Left forelimb (tissue), 1 donor: ENCODE results near the gene DUSP7.

Experiments
- DNase-seq: peaks from one replicate; pipeline ENCODE4 v3.0.0-alpha.2; 2018; ENCODE audit warnings: low spot score

DUSP7 gene

DNA sequence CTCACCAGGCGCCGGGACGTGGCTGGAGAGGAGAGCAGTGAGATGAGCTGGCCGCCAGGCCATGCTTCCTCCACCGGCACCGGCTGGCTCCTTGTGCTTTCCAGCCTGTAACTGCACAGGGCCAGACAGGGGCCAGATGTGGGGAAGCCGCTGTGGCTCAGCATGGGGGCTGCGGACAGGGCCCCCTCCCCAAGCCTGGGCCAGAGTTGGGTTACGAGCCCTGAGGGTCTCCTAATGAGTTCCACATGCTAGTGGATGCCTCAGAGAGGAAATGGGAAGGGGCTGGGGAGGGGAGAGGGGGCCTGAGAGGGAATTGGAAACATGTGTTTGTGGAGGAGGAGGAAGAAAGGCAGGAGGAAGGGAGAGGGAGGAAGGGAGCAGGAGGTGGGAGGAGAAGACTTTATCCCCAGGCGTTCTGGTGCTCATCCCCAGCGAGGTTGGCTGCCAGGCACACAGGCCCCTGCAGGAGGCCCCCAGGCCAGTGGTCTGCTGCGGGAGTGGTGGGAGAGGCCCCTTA is 11.7 kb upstream of the DUSP7 start:
- DNase-seq: peak; percentile 88

DNA sequence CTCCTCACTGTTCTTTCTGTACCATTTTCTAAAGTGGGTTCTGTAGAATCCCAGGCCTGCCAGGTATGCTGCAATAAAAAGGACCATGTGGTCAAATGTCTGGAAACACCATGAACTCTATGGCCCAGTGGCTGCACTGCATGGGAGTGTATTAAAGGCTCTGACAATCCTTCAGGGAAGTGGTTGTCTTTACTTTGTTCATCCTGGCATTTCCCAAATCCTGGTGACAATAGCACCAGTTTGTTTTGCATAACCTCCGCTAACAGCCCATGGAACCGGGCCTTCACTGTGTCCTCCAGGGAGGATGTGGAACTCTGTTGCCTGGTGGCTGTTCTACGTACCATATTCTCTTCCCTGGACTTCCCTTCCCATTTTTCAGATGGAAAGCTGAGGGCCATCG is 11.2 kb upstream of the DUSP7 start:
- no peak for DNase-seq

DNA sequence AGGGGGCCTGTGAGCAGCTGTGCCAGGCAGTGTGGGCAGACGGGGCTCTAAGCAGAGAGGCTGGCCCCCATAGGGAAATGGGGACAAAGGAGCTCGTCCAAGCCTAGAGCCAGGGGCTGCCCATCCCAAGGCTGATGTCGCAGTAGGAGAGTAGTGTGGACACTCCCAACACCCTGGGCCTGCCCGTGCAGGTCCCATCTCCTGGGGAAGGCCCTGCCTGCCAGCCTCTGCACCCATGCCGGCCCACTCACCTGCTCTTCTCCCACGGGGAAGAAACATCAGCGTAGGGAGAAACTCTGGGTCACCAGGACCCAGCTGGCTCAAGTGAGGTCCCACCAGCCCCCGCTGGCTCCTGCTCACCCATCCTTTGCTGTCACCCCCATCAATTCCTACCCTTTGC is 10.7 kb upstream of the DUSP7 start:
- DNase-seq: no peak

DNA sequence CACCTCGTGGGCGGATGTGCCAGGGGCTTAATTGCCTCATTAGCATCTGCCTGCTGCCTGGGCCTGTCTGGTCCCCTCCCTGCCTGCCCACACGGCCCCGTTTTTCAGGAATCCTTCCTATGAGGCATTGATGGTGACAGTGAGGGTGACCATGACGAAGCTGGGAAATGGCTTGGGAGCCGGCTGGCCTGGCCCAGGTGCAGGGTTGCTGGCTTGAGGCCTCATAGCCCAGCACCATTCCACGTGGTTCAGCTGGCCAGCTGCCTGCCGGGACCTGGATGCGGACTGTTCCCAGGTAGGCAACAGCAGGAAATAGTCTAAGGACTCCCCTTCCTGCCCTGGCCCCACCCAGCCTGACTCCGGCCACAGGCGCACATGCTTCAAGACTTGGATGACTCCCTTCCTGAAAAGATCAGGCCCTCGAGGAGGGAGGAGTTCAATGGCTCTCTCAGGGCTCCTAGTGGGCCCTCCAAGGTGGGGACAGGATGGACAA is 8.9 kb upstream of the DUSP7 start:
- no peak for DNase-seq

DNA sequence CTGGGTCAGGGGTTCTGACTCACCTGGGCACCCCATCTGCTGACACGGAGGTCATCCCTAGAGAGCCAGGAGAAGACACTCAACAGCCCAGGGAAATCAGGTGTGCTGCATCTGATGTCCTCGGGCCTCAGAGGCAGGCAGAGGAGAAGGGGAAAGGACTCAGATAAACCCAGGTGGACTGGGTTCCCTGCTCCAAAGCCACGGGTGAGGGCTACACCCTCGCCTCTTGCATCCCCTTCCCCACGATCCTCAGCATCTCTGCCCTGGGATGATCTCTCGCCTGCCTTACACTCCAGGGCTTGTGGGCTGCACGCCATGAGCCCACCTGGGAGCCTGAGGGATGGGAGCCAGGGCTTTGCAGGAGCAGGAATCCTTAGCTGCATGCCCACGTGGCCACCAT is 8.2 kb upstream of the DUSP7 start:
- no peak for DNase-seq

DNA sequence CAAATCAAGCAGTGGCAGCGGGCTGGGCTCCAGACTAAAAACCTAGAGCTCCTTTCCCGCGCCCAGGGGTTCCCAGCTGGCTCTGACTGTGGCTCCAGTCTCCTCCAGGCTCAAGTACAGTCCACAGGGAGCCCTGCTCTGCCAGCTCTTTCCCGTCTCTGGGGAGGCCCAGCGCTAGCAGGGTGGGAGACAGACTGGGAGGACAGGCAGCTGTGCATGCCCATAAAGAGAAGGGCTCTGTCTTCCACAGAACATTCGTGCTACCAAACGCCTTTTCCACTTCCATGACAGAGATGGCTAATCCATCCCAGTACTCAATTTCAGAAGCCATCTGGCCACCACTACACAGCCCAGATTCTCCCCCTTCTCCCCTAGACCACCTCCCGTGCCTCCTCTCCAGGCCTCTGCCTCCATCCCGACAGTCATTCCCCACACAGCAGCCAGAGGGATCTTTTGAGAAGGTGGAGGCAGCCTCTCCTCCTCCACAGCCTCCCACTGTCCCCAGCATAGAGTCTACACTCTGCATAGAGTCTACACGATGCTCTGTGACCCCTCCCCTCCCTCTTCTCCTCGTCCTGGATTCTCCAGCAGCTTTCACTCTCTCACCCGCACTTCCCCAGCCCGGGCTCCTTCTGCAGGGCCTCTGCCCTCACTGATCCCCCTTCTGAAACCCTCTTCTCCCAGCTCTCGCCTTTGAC is 6.8 kb upstream of the DUSP7 start:
- no peak for DNase-seq

DNA sequence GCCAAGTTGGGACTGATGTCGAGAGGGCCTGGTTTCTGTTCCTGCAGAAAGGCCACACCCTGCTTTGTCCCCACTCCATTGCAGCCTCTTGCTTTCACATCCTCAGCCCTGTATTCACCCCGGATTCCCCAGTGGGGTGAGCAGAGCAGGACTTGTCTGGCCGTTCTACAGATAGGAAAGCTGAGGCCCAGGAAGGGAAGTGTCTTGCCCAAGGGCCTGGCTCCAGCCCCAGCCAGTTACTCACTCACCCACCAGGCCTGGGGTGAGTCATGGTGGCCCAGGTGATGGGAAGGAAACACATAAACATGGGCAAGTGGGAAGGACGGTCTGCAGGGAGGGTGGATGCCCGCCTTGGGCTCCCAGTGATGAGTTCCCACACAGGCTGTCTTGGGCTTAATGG is 6.1 kb upstream of the DUSP7 start:
- no peak for DNase-seq

DNA sequence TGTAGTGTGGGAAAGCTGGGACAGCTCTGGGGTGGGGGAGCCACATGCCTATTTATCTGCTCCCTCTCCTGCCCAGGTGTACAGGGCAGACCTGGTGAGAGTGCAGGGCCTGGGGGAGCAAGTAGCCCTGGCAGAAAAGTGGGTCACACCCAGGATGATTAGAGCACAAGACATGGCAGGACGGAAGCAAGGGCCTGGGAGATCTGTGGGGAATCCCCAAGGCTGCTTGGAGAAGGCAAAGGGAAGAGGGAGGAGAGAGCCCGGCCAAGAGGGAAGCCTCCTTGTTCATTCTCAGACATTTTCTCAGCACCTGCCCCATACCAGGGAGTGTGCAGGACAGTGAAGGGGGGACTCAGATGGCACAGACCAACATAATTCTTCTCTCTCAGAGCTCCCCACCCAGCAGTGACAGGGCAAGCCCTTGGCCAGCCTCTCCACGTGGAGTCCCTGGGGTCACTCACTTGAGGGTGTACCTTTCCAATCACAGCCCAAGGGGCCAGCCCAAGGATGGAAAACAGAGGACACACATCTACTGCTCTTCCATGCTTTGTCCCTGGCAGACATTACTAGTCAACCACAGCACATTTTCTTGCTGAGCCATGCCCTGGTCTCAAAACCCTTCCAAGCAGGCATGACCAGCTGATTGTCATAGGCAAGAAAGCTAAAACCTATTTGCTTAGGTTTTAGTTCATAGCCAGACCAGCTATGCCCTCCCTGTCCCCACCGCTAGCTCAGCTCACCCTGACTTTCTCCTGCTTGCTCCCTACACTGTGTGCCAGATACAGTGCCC is 4.9 kb upstream of the DUSP7 start:
- no peak for DNase-seq

DNA sequence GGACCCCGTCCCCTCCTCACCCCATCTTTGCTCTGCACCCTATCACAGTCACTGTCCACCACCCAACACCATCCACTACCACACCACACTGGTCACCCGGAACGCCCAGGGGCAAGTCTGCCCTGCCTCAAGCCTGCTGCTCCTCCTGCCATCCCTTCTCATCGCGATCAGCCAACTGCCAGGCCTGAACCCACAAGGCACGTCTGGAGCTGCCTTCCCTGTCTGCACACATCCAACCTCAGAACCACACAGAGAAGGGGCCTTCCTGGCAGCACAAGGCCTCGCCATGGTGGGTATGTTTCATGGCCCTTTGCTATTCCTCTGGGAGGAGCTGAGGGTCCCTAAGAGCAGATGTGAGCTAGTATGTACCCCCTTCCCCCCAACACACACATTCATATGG is 3.4 kb upstream of the DUSP7 start:
- DNase-seq: no peak

DNA sequence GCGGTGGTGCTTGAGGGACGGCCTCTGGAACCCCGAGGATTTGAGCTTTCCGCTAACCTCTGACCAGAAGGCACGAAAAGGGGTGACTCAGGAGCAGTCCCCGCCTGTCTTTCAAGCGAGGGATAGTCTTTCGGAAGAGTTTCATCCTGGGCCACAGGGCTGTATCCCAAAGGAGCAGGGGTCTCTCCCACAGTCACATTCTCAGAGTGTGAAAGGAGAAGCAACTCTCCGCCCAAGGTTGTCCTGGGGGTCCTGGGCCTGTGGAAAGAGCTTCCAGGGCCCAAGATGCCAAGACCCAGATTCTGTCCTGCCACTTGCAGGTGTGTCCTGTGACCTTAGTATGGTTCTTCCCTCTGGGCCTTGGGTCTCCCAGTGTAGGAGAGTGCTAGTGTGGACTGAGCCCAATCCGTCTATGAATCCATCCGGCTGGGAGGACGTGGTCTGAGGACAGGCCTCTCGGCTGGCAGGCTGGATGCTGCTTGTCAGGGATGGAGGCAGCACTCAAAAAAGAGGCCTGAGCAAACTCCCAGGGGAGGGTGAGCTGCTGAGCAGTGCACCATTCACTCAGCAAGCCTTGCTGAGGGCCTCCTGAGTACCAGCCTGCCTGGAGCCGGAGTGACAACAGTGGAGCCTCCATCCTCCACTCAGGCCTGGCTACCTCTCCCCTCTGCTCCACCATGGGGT is 1.6 kb upstream of the DUSP7 start:
- DNase-seq: no peak

DNA sequence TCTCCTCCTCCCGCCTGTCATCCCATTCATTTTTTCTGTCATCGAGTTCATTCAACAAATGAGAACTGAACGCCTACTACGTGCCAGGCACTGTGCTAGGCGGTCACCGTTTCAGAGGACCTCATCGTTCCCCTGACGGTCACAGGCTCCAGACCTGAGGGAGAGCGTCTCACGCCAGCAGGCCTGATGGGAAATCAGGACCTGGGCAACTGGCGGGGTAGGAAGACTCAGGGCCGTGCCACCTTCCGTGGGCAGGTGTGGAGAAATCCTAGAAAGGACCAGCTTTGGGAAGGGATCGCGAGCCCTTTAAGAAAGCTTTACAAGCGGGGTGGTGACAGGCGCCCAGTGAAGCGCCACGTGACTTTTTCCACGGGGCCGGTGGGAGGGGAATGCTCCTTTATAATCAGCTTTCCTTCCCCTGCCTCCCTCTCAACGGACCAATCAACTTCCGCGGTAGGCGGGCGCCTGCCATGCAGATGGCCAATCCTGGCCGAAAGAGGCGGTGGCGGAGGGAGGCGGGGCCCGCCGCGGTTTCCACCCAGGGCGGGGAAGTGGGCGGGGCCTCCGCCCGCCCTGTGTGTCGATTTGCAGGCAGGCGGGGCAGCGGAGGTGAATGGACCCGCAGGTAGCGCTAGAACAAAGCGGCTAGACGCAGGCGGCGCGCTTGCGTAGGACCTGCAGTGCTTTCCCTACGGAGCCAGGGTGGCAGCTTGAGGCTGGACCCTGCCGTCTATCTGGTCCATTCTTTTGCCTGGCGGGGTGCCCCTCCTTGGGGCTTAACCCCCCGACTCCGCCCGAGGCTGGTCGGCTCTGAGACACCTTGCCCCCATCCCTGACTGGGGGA is 819 bp upstream of the DUSP7 start:
- peak; percentile 99 for DNase-seq

DNA sequence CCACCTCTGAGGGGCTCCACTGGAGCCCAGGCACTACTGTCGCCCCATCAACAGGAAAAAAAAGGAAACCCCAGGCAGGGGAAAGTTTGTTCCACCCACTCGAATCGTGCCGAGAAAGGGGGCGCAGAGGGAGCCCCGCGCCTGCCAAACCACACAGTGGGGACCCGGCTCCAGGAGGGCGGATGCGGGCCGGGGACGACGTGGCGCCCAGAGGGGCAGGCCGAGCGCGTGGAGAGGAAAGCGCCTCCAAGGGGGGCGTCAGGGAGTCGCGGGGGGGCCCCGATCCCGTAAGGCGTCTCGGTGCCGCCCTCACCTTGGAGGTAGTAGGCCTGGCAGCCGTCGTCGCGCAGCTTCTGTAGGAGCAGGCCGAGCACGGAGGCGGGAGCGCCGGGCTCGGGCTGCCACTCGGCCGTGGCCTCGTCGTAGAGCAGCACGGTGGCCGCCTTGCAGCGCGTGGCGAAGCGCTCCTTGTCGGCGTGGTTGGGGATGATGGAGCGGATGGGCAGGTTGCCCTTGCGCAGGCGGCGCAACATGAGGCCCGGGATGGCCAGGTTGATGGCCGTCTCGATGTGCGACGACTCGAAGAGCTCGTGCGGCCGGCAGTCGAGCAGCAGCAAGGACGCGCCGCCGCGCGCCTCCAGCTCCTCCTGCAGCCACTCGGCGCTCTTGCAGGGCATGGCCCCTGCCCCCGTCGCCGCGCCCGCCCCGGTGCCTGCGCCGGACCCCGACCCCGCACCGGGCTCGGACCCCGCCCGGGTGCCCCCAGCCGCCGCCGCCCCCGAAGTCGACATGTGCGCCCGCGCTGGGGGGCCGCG is 627 bp downstream of the DUSP7 start:
- DNase-seq: no peak

DNA sequence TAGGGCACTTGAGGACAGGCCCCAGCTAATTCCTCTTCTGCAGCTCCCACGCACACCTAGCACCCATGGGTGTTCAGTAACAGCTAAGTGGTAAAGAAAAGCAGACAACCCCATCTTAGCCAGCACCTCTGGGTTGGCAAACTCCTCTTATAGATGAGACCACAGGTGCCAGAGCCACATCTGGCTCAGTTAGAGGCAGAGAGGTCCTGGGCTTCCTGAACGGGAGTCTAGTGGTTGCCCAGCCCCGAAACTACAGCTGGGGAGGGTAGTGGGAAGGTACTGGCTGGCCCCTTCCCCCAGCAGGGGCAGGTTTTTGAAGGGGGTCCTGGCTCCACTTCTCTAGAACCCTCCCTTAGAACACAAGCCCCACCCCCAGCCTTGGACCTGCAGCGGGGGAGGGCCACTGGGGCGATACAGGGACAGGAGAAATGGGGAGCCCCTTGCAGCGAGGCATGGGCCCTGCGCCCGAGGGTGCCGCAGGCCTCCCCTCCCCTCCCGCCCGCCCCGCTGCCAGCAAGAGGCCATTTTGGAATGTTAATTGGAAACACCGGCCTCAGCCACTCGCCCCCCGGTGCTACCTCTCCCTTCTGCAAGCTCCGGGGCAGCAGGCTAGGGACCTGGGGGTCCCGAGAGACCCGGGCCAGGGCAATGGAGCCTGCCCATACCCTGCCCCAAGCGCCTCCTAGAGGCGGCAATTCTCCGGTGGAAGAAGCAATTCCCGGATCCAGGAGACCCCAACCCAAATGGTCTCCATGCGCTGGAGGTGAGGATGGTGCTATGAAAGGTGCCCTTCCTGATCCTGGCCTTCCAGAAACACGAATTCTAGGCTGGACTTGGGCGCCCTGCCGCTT is 1.5 kb downstream of the DUSP7 start:
- no peak for DNase-seq

DNA sequence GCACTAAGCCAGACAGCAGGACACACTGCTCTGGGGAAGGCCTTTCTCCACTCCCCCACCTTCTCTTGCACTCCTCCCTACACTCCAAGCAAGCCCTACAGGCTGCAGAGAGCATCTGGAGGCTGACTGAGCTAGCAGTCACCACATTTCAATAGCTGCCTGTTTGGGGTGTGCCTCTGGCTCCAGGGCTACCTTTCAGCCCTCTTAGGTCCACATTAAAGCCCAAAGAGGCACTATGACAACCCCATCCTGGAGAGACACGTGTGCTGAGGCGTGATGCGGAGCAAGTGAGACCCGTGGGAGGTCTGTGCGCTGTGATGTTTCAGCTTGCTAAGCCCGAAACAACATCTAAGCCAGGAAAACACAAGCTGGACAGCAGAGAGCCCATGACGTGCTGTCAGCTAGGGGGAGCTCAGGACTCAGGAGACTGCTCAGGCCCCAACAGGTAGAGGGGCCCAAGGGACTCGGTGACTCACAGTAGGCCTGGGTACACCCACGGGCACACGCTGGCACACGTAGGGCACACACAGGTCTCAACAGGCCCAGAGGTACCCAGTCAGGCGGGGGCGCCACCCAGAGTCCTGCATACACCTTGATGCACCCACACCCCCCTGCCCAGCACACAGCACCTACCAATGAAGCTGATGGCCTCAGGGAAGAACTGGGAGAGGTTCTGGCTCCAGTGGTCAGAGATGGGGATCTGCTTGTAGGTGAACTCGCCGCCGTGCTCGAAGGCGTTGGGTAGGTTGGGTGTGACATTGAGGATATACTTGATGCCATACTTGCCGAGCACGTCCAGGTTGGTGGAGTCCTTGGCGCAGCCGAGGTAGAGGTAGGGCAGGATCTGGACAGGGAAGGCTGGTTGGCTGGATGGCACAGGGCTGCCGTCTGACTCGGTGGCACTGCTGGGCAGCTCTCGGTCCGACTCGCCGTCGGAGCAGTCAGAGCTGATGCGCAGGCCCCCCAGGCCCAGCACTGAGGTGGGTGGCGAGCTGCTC is 2.8 kb downstream of the DUSP7 start:
- DNase-seq: no peak

DNA sequence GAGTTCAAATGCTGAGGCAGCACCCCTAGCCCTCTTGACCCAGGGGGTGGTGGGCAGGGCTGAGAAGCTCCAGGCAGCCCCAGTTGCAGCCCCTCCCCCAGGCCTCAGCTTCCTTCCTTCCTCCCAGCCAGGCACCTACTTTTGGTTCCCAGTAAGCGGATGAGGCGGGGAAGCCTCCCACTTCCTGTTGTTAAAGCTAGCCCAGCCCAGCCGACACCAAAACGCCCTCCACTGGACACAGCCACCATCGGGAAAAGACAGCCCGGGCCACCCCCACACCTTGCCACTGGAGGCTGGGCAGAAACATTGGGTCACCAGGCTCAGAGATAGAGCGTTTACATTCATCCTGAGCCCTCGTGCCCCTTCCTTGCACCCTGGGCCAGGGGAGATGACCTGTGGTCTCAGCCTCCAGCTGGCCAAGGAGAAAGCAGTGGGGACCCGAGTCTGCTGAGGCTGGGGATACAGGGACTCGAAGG is 3.5 kb downstream of the DUSP7 start:
- DNase-seq: peak; percentile 79

DNA sequence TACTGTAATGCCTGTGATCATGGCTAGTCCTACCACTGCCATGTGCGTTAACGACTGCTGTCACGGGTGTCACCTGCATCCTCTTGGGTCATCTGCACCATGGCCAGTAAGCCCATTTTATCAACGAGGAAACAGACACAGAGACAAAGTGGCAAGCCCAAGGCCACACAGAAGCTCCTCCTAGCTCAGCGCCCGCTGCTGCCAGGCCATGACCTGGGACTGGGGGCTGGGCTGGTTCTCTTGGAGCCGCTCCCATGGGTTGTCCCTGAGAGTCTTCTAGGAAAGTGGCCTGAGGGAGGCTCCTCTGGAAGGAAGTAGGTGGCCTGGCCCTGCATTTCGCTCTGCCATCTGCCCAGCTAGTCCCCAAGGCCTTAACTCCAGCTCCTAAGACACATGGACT is 4.9 kb downstream of the DUSP7 start:
- no peak for DNase-seq

DNA sequence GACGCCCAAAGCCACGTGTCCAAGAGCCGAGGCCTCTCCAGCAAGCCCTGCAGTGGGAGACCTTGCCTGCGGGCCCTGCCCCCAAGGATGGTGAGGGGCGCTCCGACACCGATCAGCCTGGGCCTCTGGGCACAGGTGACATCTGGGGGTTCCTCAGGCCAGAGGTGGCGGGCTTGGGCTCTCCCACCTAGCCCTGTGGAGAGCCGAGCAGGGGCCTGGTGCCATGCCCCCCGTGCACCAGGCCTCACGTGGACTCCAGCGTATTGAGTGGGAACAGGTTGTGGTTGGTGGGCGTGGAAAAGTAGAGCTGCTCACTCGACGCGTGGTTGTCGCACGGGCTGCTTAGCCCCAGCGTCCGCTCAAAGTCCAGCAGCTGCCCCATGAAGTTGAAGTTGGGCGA is 5.8 kb downstream of the DUSP7 start:
- no peak for DNase-seq

DNA sequence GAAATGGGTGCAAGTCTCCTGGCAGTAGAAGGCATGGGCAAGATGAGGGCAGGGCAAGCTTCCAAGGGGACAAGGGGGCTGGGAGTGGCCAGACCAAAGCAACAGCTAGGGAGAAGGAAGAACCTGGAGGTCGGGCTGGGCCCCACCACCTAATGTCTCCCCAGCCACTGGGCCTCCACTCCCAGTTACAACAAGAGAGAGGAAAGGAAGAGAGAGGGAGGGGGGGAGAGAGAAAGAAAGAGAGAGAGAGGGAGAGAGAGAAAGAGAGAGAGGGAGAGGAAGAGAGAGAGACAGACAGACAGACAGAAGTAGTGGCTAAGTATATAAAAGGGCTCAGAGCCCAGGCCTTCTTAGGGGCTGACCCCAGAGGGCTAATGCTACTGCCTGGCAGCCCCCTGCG is 6.9 kb downstream of the DUSP7 start:
- no peak for DNase-seq
